ENCODE results near the gene RAB36.
A peak's percentile ranks its signal among the peaks of the same experiment; 100 is the strongest.

Gene RAB36

DNA sequence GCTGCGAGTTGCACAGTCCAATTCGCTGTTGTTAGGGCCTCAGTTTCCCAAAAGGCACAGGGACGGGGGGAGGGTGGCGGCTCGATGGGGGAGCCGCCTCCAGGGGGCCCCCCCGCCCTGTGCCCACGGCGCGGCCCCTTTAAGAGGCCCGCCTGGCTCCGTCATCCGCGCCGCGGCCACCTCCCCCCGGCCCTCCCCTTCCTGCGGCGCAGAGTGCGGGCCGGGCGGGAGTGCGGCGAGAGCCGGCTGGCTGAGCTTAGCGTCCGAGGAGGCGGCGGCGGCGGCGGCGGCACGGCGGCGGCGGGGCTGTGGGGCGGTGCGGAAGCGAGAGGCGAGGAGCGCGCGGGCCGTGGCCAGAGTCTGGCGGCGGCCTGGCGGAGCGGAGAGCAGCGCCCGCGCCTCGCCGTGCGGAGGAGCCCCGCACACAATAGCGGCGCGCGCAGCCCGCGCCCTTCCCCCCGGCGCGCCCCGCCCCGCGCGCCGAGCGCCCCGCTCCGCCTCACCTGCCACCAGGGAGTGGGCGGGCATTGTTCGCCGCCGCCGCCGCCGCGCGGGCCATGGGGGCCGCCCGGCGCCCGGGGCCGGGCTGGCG is 35.1 kb downstream of the RAB36 start, which contains the start of gene BCR:
Gene BCR (plus strand): TSS at position 209 of the 592 bp plus-strand sequence. CDS start 452 bp downstream, outside the sequence.
- Mint-ChIP-seq H3K4me3 (peak within 1 kb of the TSS; percentile 83 to 89 (median 84)), H3K36me3 (ENCODE audit: low read depth) (peaks cover 28% of the 10 kb centered on the region), H3K27me3 (ENCODE audit: low read depth) (peaks cover 27% of the 10 kb centered on the region), H3K4me1 (peaks cover 36% of the 10 kb centered on the region), H3K9me3 (peaks cover 16% of the 10 kb centered on the region), H3K27ac (peak within 1 kb of the TSS in 1 of 3 experiments; percentile 60)
- TF ChIP-seq, protein P1, sequence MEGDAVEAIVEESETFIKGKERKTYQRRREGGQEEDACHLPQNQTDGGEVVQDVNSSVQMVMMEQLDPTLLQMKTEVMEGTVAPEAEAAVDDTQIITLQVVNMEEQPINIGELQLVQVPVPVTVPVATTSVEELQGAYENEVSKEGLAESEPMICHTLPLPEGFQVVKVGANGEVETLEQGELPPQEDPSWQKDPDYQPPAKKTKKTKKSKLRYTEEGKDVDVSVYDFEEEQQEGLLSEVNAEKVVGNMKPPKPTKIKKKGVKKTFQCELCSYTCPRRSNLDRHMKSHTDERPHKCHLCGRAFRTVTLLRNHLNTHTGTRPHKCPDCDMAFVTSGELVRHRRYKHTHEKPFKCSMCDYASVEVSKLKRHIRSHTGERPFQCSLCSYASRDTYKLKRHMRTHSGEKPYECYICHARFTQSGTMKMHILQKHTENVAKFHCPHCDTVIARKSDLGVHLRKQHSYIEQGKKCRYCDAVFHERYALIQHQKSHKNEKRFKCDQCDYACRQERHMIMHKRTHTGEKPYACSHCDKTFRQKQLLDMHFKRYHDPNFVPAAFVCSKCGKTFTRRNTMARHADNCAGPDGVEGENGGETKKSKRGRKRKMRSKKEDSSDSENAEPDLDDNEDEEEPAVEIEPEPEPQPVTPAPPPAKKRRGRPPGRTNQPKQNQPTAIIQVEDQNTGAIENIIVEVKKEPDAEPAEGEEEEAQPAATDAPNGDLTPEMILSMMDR (IDR thresholded peaks at IDR 0.05; ENCODE audit: unreplicated experiment in 3 of 3), result no peak

DNA sequence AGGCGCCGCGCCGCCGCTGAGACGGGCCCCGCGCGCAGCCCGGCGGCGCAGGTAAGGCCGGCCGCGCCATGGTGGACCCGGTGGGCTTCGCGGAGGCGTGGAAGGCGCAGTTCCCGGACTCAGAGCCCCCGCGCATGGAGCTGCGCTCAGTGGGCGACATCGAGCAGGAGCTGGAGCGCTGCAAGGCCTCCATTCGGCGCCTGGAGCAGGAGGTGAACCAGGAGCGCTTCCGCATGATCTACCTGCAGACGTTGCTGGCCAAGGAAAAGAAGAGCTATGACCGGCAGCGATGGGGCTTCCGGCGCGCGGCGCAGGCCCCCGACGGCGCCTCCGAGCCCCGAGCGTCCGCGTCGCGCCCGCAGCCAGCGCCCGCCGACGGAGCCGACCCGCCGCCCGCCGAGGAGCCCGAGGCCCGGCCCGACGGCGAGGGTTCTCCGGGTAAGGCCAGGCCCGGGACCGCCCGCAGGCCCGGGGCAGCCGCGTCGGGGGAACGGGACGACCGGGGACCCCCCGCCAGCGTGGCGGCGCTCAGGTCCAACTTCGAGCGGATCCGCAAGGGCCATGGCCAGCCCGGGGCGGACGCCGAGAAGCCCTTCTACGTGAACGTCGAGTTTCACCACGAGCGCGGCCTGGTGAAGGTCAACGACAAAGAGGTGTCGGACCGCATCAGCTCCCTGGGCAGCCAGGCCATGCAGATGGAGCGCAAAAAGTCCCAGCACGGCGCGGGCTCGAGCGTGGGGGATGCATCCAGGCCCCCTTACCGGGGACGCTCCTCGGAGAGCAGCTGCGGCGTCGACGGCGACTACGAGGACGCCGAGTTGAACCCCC is 35.8 kb downstream of the RAB36 start:
- peaks cover 27% of the 10 kb centered on the region for H3K36me3 Mint-ChIP-seq (ENCODE audit: low read depth)
- H3K27me3 Mint-ChIP-seq (ENCODE audit: low read depth), result peaks cover 31% of the 10 kb centered on the region
- H3K9me3 Mint-ChIP-seq, result peaks cover 12% of the 10 kb centered on the region
- H3K4me1 Mint-ChIP-seq, result peaks cover 40% of the 10 kb centered on the region
- peak overlapping the region; percentile 81 to 88 (median 83) for H3K4me3 Mint-ChIP-seq
- TF ChIP-seq, protein P1 (IDR thresholded peaks at IDR 0.05; ENCODE audit: unreplicated experiment in 3 of 3), result no peak
- H3K27ac Mint-ChIP-seq, result no peak overlapping the region

DNA sequence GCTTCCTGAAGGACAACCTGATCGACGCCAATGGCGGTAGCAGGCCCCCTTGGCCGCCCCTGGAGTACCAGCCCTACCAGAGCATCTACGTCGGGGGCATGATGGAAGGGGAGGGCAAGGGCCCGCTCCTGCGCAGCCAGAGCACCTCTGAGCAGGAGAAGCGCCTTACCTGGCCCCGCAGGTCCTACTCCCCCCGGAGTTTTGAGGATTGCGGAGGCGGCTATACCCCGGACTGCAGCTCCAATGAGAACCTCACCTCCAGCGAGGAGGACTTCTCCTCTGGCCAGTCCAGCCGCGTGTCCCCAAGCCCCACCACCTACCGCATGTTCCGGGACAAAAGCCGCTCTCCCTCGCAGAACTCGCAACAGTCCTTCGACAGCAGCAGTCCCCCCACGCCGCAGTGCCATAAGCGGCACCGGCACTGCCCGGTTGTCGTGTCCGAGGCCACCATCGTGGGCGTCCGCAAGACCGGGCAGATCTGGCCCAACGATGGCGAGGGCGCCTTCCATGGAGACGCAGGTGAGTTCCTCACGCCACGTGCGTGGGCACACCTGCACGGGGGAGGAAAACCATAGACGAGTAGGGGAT is 36.5 kb downstream of the RAB36 start:
- H3K4me1 Mint-ChIP-seq, result peaks cover 40% of the 10 kb centered on the region
- H3K27ac Mint-ChIP-seq, result peak overlapping the region in 1 of 3 experiments; percentile 64
- peaks cover 5% of the 10 kb centered on the region for H3K9me3 Mint-ChIP-seq
- peaks cover 30% of the 10 kb centered on the region for H3K27me3 Mint-ChIP-seq (ENCODE audit: low read depth)
- H3K36me3 Mint-ChIP-seq (ENCODE audit: low read depth), result peaks cover 26% of the 10 kb centered on the region
- peak overlapping the region; percentile 78 to 88 (median 83) for H3K4me3 Mint-ChIP-seq
- TF ChIP-seq, protein P1 (IDR thresholded peaks at IDR 0.05; ENCODE audit: unreplicated experiment in 3 of 3), result no peak

DNA sequence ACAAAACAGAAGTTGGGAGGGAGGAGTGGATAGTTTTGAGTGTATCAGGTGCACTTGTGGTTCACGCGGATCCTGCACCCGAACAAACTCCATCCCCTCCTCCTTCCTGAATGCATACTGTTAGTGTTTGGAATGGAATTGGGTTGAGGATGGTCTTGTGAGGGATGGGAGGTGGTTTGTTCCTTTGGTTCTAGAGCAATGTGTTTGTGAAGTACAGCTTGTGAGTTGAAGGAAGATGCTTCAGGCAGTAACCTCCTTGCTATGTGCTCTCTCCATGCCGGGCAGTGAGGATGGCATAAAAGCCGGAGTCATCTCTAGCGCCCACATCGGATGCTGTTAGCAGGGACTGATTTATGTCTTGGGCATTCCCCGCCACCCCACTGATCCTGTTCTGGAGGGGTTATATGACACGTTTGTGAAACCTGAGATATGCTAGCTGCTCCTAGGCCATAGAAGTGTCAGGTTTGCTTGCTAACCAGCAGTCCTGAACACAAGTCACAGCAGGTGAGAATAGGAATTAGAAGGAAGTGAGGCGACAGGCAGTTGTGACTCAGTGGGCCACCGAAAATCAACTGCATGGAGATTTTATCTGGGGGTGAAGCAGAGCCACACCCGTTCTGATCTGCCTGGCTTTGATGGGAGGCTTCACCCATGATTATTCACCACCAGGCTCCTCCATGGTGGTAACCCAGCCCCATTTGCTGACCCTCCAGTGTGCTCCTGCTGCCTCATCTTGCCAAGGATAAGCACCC is 37.2 kb downstream of the RAB36 start:
- TF ChIP-seq, protein P1 (IDR thresholded peaks at IDR 0.05; ENCODE audit: unreplicated experiment in 3 of 3), result no peak
- Mint-ChIP-seq H3K4me3 (peak overlapping the region; percentile 78 to 88 (median 83)), H3K9me3 (no peaks in the 10 kb centered on the region), H3K27me3 (ENCODE audit: low read depth) (peaks cover 28% of the 10 kb centered on the region), H3K4me1 (peaks cover 42% of the 10 kb centered on the region), H3K36me3 (ENCODE audit: low read depth) (peaks cover 21% of the 10 kb centered on the region), H3K27ac (peak overlapping the region; percentile 22 to 66 (median 64))

DNA sequence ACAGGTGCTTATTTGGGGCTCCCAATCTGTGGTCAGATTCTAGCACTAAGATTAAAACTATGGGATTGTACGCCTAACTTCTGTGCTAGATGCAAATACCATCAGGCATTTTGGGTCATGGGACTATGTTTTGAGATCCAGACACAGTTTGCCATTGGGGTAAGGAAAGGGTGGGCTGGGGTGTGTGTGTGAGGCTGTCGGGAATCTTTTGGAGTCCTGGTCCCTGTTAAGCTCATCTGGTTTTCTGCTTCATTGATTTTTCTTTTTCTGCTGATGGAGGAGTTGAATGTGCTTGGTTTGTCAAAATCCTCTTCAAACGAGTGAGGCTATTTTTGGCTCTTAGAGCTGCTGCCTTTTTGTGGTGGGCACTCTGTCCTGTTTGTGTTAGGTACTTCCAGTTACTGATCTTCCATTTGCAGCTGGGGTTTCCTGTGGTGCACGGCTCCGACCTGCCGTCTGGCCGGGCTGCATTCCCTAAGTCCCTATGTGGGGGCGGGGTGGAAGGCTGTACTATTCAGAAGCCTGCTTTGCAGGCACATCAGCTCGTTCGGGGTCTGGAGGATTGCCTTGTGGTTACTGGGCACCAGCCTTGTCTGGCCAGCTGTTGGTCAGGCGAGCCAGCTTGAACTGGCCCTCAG is 37.9 kb downstream of the RAB36 start:
- peaks cover 28% of the 10 kb centered on the region for H3K36me3 Mint-ChIP-seq (ENCODE audit: low read depth)
- peaks cover 28% of the 10 kb centered on the region for H3K27me3 Mint-ChIP-seq (ENCODE audit: low read depth)
- TF ChIP-seq, protein P1 (IDR thresholded peaks at IDR 0.05; ENCODE audit: unreplicated experiment in 3 of 3), result no peak

More for the DNA sequence above, 37.9 kb downstream of the RAB36 start:
- Mint-ChIP-seq H3K4me1 (peaks cover 48% of the 10 kb centered on the region), H3K4me3 (peak overlapping the region; percentile 78 to 88 (median 83)), H3K9me3 (no peaks in the 10 kb centered on the region), H3K27ac (peak overlapping the region; percentile 22 to 53 (median 44))
